Measurements from ENCODE around the gene SLIT3.

SLIT3 gene

GRCh38 chr5:168877132-168877892, 423.6 kb downstream of the SLIT3 start:
- DNase-seq, result no peak

- no peak for DNase-seq
Measured at GRCh38 chr5:168876419-168876818, 424.5 kb downstream of the SLIT3 start.

DNA sequence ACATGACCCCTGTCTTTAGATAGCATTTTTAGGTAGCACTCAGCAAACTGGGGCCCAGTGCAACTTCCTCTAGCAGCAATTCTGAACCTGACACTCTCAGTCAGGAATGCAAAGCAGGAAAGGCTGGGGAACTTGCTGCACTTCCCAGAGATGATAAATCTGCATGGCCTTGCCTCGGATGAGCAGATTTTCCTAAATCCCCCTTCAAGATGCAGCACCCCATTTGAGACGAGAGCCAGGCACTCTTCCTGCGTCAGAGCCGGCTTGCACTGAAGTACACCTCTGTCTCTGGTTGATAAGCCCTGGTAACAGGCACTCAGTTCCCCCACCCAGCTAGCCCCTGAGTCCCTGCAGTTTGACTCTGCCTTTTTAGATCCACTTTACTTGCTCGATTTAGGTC, 425.1 kb downstream of the SLIT3 start:
- no peak for DNase-seq

DNA sequence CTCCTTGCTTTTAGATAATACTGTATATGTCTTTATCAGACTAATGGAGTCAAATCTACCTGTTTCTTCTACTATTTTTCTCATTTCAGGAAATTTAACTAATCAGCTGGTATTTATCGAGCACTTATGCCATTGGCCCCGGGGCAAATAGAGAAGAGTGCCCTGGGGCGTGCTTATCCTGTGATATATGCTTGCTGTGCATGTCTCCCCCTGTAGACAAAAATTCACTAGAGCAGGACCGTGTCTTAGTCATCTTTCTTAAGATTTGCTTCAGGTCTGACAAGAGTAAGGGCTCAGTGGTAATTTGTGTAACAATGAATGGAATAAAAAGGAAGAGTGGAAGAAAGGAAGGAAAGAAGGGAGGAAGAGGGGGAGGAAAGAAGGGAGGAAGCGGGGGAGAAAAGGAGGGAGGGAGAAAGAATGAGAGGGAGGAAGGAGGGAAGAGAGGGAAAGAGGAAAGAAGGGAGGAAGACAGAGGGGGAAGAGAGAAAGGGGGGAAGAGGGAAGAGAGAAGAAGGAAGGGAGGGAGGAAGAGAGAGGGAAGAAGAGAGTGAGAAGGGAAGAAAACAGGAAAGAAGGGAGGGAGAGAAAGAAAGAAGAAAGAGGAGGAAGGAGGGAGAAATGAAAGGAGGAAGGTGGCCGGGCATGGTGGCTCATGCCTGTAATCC, 426.1 kb downstream of the SLIT3 start:
- no peak for DNase-seq

DNA sequence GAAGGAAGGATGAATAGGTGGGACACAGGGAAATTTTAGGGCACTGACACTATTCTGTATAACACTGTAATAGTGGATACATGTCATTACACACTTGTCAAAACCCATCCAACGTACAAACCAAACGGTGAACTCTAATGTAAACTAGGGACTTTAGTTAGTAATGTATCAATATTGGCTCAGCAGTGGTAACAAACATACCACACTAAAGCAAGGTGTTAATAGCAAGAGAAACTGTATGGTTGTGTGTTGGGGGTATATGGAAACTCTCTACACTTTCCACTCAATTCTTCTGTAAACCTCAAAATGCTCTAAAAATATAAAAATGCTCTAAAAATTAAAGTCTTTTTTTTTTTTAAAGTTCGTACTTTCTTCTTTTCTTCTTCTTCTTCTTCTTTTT, 428.7 kb downstream of the SLIT3 start:
- no peak for DNase-seq

- no peak for DNase-seq
Measured at GRCh38 chr5:168870910-168871309, 430.0 kb downstream of the SLIT3 start.

DNA sequence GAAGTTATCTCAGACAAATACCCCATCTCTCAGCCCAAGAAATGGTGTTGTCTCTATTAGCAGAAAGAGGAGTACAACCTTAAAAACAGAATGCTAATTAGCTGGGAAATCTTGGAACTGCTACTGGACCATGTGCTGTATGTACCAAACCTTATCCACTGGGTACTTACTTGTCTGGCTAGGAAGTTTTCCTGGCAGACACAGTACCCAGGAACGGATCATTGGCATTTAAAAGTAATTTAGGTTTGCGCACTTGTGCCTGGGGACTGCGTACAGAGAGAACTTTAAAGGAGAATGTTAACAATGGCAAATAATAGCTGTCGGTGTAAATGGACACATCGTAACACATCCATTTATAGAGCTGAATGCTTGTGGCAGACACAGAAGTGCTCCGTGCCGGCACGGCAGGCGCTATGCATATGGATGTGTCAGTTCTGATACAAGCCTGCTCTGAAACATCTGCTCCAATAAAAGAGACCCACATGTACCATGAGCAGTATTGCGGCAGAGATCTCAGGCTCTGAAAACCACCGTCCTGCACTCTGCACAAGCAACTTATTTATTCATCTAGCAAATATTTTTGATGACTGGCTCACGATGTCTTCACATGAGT, 431.2 kb downstream of the SLIT3 start:
- DNase-seq, result no peak

GRCh38 chr5:168867241-168867640, 433.7 kb downstream of the SLIT3 start:
- no peak for DNase-seq

DNA sequence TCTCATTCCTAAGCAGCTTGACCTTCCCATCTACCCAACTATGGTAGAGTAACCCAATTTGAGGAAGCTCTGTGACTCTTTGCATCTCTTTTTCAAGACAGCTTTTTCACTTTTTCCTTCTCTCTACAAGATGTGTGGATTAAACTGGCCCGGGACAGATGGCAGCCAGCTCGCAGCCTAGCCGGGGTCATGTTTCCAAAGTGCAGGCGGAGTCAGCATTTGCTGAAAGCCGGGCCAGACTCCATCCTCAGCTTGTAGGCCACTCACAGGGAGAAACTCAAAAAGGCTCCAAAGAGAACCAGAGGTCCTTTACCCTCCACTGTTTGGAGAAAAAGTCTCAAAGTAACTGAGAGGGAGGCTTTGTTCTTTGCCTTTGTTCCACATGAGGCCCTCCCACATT, 435.0 kb downstream of the SLIT3 start:
- DNase-seq, result no peak

- no peak for DNase-seq
Measured at GRCh38 chr5:168863021-168863420, 437.9 kb downstream of the SLIT3 start.

DNA sequence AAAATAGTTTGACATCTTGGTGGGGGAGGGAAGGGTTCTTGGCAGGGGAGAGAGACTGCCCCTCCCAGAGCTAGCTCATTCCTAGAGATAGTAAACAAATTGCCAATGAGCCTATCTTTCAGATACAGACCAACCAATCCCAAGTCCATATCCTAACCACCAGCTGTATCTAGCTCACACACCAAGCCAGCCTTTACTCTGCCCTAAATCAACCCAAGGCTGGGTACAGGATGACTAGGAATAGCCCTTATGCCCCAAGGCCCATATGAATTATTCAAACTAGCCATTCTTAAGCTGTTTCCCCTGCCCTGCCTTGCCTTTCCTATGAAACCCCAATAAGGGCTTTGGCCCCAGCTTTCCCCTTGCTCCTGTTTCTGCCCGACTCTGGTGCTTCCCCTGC, 440.4 kb downstream of the SLIT3 start:
- DNase-seq, result no peak

- DNase-seq, result no peak
Measured at GRCh38 chr5:168860081-168860480, 440.9 kb downstream of the SLIT3 start.

- DNase-seq, result no peak
Measured at GRCh38 chr5:168859471-168859870, 441.5 kb downstream of the SLIT3 start.

DNA sequence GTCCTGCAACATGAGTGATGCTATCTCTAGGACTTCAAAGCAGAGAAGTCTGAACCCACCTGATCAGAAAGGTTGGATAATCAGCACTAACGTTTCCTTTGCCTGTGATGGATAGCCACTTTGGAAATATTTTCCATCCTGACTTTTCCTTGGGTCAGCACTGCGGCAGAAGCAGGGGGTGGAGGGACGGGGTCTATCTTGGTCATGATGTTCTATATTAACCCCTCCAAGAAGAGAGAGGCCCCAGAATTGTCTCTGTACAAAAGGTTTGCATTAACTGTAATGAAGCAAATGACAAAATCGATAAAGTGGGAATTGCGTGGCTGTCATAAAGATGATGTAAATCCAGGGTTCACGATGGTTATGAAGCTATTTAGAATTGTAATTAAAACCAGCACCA, 441.9 kb downstream of the SLIT3 start:
- no peak for DNase-seq

DNA sequence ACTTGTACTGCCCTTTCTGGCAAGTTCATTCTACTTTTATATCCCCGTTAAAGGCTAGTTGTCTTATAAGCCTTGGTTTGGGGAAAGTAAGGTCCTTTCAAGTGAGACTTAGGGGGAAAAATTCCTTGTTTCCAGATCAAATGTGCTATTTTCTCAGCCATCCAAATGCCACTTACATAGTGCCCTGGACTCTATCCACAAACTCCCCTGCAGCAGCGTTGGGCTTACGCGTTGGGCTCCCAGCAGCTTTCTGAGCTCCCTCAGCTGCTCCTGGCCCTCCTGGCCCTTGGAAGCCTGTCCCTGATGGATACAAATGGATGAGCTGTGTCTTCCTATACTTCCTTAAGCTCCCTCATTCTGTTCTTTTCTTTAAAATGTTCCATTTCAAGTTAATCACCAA, 442.6 kb downstream of the SLIT3 start:
- no peak for DNase-seq

DNA sequence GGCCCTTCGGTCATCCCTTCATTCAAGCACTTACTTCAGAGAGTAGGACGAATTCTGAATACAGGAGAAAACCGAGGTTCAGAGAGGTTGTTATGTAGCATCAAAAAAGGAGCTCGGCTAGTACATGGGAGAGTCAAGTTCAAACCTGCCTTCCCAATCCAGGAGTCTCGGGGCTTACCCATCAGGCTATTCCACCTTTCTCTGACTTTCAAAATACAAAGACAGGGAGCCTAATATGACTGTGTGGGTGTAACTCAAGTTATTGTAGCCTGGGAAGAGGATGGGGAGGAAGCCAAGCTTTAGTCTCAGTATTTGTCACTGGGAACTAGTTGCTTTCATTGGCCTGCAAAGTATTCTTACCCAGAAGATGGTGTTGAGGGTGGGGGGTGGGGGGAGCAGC, 447.0 kb downstream of the SLIT3 start:
- DNase-seq, result no peak

- DNase-seq, result no peak
Measured at GRCh38 chr5:168852329-168852728, 448.6 kb downstream of the SLIT3 start.

DNA sequence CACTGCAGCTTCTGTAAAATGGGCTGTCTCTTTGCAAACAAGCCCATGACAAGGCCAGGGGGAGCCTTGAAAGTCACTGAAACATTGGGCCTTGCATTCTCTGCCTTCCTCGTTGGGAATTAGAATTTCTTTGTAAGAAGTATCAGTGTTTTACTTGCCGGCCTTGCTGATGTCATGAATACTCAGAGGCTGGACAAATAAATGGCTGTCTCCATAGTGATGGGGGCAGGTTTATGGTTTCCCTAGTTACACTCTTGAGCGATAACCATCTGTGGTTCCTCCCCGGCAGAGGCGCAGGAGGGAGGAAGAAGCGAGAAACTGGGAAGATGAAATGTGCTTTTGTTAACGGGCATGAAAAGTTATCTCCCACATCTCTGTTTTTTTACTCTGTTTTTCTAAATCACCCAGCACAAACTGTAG, 449.0 kb downstream of the SLIT3 start:
- no peak for DNase-seq

GRCh38 chr5:168850683-168851082, 450.3 kb downstream of the SLIT3 start:
- no peak for DNase-seq

- DNase-seq, result no peak
Measured at GRCh38 chr5:168848569-168848968, 452.4 kb downstream of the SLIT3 start.

GRCh38 chr5:168847511-168848073, 453.3 kb downstream of the SLIT3 start:
- no peak for DNase-seq

- DNase-seq, result no peak
Measured at GRCh38 chr5:168844922-168845296, 456.0 kb downstream of the SLIT3 start.

DNA sequence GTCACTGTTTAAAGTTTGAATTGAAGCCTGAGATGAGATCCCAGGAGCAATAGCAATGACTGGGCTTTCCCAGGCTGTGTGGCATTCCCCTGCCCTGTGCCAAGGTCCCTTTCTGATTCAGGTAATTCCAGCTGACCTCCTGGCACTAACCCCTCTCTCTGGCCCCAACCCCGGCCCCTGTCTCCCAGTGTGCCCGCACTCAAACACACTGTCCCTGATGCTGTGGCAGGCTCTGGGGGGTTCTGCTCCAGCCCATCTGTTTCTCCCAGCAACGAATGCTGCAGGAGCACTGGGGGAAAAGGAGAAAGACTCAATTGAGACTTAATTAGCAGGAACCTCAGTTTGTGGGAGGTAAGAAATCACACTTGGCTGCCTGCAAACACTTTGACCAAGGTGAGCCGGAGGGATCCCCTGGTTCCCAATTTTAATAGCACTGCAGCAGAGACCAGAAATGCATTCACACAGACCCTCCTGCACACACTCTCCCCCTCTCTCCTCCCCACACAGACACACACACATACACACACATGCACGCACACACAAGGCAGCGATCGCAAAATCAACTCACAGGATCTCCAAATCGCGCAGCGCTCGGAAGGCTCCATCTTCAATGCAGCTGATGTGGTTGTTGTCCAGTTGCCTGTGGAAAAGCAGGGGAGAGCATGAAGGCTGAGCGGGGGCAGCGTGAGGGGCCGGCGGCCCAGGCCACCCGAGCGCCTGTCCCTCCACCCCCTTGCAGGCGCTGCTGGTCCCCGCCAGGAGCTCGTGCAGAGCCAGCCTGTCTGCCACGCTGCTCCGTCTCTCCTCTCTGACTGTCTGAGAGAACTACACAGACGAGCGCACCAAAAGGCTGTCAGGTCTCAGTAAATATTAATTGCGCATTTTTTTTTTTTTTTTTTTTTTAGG, 456.7 kb downstream of the SLIT3 start:
- no peak for DNase-seq

All from stimulated activated naive CD4-positive, alpha-beta T cell treated with Interleukin-2 at 50 U/mL for 16 hours (primary cell).